WTC11 (cell line): ENCODE results near the gene TMEM179. TPM values are rescaled to one million over a fixed set of nuclear protein-coding genes. Genes with fewer than 3 reads are reported as not detected.

Experiments used
- ATAC-seq: fragments of 200-7000 bp; cut with Tn5 transposase; 2 replicates; pipeline ENCODE4 v1.10.0; 2021; ENCODE audit warnings: mild to moderate bottlenecking, moderate library complexity
- CTCF ChIA-PET: fragments of 300-600 bp; sonication (Branson Sonifier 250); formaldehyde crosslinking; loops from one replicate; lab custom pipeline; 2021; ENCODE audit warnings: antibody characterized with exemption; lab: Charles Lee
- POLR2A ChIA-PET: fragments of 350-600 bp; sonication (Branson Sonifier 250); formaldehyde crosslinking; loops from one replicate; lab custom pipeline; 2021; ENCODE audit warnings: antibody characterized with exemption; lab: Charles Lee
- DNase-seq: peaks from one replicate; pipeline ENCODE4 v3.0.0; 2021; ENCODE audit warnings: low spot score
- H3K27ac Mint-ChIP-seq: 2 replicates; pipeline ENCODE4 v1.8.0; 2021; ENCODE audit warnings: mixed read lengths
- H3K27me3 Mint-ChIP-seq: 2 replicates; pipeline ENCODE4 v1.8.0; 2021; ENCODE audit warnings: low read depth, mild to moderate bottlenecking, moderate library complexity, mixed read lengths
- H3K36me3 Mint-ChIP-seq: 2 replicates; pipeline ENCODE4 v1.8.0; 2021; ENCODE audit warnings: mixed read lengths
- H3K4me1 Mint-ChIP-seq: 2 replicates; pipeline ENCODE4 v1.8.0; 2022; ENCODE audit warnings: mixed read lengths
- H3K4me3 Mint-ChIP-seq: 2 replicates; pipeline ENCODE4 v1.8.0; 2021; ENCODE audit warnings: mild to moderate bottlenecking, moderate library complexity, mixed read lengths
- H3K9me3 Mint-ChIP-seq: 2 replicates; pipeline ENCODE4 v1.8.0; 2021; ENCODE audit warnings: mixed read lengths
- AFF4 ChIP-seq: sonication (generic); formaldehyde crosslinking; IDR thresholded peaks from 2 replicates; pipeline ENCODE4 v1.8.1; 2023; ENCODE audit warnings: mild to moderate bottlenecking, missing genetic modification reagents, borderline replicate concordance
- CBFB ChIP-seq: sonication (generic); formaldehyde crosslinking; IDR thresholded peaks from 2 replicates; pipeline ENCODE4 v1.8.1; 2022; ENCODE audit warnings: mild to moderate bottlenecking, low read depth, missing genetic modification reagents
- E2F4 ChIP-seq: sonication (generic); formaldehyde crosslinking; IDR thresholded peaks from 2 replicates; pipeline ENCODE4 v1.8.1; 2022; ENCODE audit warnings: low read depth, mild to moderate bottlenecking, moderate library complexity, missing genetic modification reagents, borderline replicate concordance
- EMX1 ChIP-seq: fragments of 250-450 bp; sonication (Bioruptor Pico); IDR thresholded peaks from 2 replicates; pipeline ENCODE4 v1.8.0; 2021; ENCODE audit warnings: mild to moderate bottlenecking
- ESRRA ChIP-seq: sonication (generic); formaldehyde crosslinking; IDR thresholded peaks from 2 replicates; pipeline ENCODE4 v1.8.1; 2022; ENCODE audit warnings: mild to moderate bottlenecking, missing genetic modification reagents, borderline replicate concordance
- ETV6 ChIP-seq: sonication (generic); formaldehyde crosslinking; IDR thresholded peaks from 2 replicates; pipeline ENCODE4 v1.8.1; 2022; ENCODE audit warnings: mild to moderate bottlenecking, missing genetic modification reagents
- GABPB1 ChIP-seq: sonication (generic); formaldehyde crosslinking; IDR thresholded peaks from 2 replicates; pipeline ENCODE4 v1.8.1; 2023; ENCODE audit warnings: mild to moderate bottlenecking, missing genetic modification reagents
- IRF2 ChIP-seq: sonication (generic); formaldehyde crosslinking; IDR thresholded peaks from 2 replicates; pipeline ENCODE4 v1.8.0; 2022; ENCODE audit warnings: low read depth, missing genetic modification reagents, borderline replicate concordance
- MYBL2 ChIP-seq: sonication (generic); formaldehyde crosslinking; IDR thresholded peaks from 2 replicates; pipeline ENCODE4 v1.8.1; 2023; ENCODE audit warnings: mild to moderate bottlenecking, moderate library complexity, missing genetic modification reagents
- NR1H2 ChIP-seq: sonication (generic); formaldehyde crosslinking; IDR thresholded peaks from 2 replicates; pipeline ENCODE4 v1.9.0; 2021; ENCODE audit warnings: mild to moderate bottlenecking, moderate library complexity, missing genetic modification reagents
- NR2C2 ChIP-seq: sonication (generic); formaldehyde crosslinking; IDR thresholded peaks from 2 replicates; pipeline ENCODE4 v1.8.0; 2022; ENCODE audit warnings: mild to moderate bottlenecking, missing genetic modification reagents
- SMAD4 ChIP-seq: sonication (generic); formaldehyde crosslinking; IDR thresholded peaks from 2 replicates; pipeline ENCODE4 v1.8.0; 2022; ENCODE audit warnings: mild to moderate bottlenecking, missing genetic modification reagents
- SP1 ChIP-seq: sonication (generic); formaldehyde crosslinking; conservative IDR thresholded peaks from 2 replicates; pipeline ENCODE4 v1.8.1; 2022; ENCODE audit warnings: missing genetic modification reagents
- TCF7 ChIP-seq: sonication (generic); formaldehyde crosslinking; IDR thresholded peaks from 2 replicates; pipeline ENCODE4 v1.8.0; 2022; ENCODE audit warnings: mild to moderate bottlenecking, low read depth, missing genetic modification reagents, moderate library complexity
- total RNA-seq: library from RNA; stranded (reverse); gene quantifications from 3 replicates; pipeline ENCODE4 v1.2.3, GENCODE V29; 2021
- TF ChIP-seq, protein P1 (sequence below): sonication (generic); formaldehyde crosslinking; conservative IDR thresholded peaks from 2 replicates; pipeline ENCODE4 v1.8.1; 2023; ENCODE audit warnings: mild to moderate bottlenecking, low read depth, missing genetic modification reagents, moderate library complexity
- TF ChIP-seq, protein P2 (sequence below): sonication (generic); formaldehyde crosslinking; IDR thresholded peaks from 2 replicates; pipeline ENCODE4 v1.8.0; 2022; ENCODE audit warnings: mild to moderate bottlenecking, missing genetic modification reagents

TMEM179 gene
- total RNA-seq, 1 experiment from 2014 or later = 2.4 TPM

DNA sequence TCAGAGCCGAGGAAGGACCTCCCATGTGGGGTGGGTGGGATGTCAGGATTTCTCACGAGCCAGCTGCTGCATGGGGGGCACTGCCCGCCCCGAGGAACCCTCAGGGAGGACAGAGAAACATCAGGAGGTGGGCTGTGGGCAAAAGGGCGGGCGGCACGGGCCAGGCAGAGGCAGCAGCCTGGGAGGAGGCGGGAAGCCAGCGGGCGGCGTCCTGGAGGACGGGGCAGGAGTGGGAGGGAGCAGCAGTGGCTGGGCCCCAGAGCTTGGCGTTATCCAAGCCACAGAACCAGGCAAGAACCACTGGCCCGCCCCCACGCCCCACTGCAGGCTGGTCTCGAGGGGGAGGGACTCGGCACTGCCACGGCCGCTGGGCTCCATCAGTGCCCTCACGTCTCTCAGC is 22.6 kb downstream of the TMEM179 start:
- ATAC-seq = no peak
- Mint-ChIP-seq H3K4me1 (no peaks in the 10 kb centered on the region), H3K27me3 (no peaks in the 10 kb centered on the region), H3K27ac (no peak overlapping the region), H3K4me3 (no peak overlapping the region), H3K9me3 (no peaks in the 10 kb centered on the region), H3K36me3 (no peaks in the 10 kb centered on the region)
- no peak for DNase-seq
- ChIA-PET CTCF (no interaction called here), POLR2A (no interaction called here)
- TF ChIP-seq GABPB1 (CRISPR knock-in tag) = no peak
- TF ChIP-seq ETV6 (CRISPR knock-in tag) = no peak
- TF ChIP-seq IRF2 (CRISPR knock-in tag) = no peak
- TF ChIP-seq SMAD4 (CRISPR knock-in tag) = no peak

- Mint-ChIP-seq H3K36me3 (no peaks in the 10 kb centered on the region), H3K4me1 (no peaks in the 10 kb centered on the region), H3K9me3 (no peaks in the 10 kb centered on the region), H3K27me3 (no peaks in the 10 kb centered on the region), H3K4me3 (no peak overlapping the region), H3K27ac (peak overlapping the region; percentile 90; the same call in 1 of the 2 replicates)
- DNase-seq (no peak), ATAC-seq (no peak)
- ChIA-PET POLR2A (no interaction called here), CTCF (interaction anchor here (1.7 kb wide), 1 partner anchor 18 kb away, joined by 8 read pairs; no protein-coding TSS in a partner anchor)
- no peak for TF ChIP-seq ESRRA (CRISPR knock-in tag)
- TF ChIP-seq, protein P1, sequence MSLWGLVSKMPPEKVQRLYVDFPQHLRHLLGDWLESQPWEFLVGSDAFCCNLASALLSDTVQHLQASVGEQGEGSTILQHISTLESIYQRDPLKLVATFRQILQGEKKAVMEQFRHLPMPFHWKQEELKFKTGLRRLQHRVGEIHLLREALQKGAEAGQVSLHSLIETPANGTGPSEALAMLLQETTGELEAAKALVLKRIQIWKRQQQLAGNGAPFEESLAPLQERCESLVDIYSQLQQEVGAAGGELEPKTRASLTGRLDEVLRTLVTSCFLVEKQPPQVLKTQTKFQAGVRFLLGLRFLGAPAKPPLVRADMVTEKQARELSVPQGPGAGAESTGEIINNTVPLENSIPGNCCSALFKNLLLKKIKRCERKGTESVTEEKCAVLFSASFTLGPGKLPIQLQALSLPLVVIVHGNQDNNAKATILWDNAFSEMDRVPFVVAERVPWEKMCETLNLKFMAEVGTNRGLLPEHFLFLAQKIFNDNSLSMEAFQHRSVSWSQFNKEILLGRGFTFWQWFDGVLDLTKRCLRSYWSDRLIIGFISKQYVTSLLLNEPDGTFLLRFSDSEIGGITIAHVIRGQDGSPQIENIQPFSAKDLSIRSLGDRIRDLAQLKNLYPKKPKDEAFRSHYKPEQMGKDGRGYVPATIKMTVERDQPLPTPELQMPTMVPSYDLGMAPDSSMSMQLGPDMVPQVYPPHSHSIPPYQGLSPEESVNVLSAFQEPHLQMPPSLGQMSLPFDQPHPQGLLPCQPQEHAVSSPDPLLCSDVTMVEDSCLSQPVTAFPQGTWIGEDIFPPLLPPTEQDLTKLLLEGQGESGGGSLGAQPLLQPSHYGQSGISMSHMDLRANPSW (CRISPR knock-in tag) = no peak
- no peak for TF ChIP-seq SP1 (CRISPR knock-in tag)
- TF ChIP-seq ETV6 (CRISPR knock-in tag) = no peak
- no peak for TF ChIP-seq IRF2 (CRISPR knock-in tag)
- no peak for TF ChIP-seq NR2C2 (CRISPR knock-in tag)
- no peak for TF ChIP-seq TCF7 (CRISPR knock-in tag)
- no peak for TF ChIP-seq EMX1 (CRISPR knock-in tag)
- TF ChIP-seq E2F4 = no peak
- TF ChIP-seq AFF4 (CRISPR knock-in tag) = no peak
- TF ChIP-seq CBFB (CRISPR knock-in tag) = no peak
- TF ChIP-seq MYBL2 (CRISPR knock-in tag) = no peak
- no peak for TF ChIP-seq NR1H2 (CRISPR knock-in tag)
- TF ChIP-seq, protein P2, sequence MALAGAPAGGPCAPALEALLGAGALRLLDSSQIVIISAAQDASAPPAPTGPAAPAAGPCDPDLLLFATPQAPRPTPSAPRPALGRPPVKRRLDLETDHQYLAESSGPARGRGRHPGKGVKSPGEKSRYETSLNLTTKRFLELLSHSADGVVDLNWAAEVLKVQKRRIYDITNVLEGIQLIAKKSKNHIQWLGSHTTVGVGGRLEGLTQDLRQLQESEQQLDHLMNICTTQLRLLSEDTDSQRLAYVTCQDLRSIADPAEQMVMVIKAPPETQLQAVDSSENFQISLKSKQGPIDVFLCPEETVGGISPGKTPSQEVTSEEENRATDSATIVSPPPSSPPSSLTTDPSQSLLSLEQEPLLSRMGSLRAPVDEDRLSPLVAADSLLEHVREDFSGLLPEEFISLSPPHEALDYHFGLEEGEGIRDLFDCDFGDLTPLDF (CRISPR knock-in tag) = no peak
Observed at GRCh38 chr14:104581521-104581920, 23.1 kb downstream of the TMEM179 start.
